H1 (cell line): ENCODE data around the gene SCN2A. TPM values are rescaled to one million over a fixed set of nuclear protein-coding genes. Genes with fewer than 3 reads are reported as not detected.

Source experiments
- FOSL1 ChIP-seq: IDR thresholded peaks from 2 replicates; pipeline ENCODE4 v1.6.1; 2011; ENCODE audit warnings: mild to moderate bottlenecking, low read depth, low read length, moderate library complexity; ENCODE audit not compliant: insufficient read depth
- JUND ChIP-seq: IDR thresholded peaks from 2 replicates; pipeline ENCODE4 v1.6.1; 2011; ENCODE audit warnings: mild to moderate bottlenecking, improper control_type of control experiment, low read length
- KDM1A ChIP-seq: fragments of 200-600, 300-600 bp; sonication (generic); IDR thresholded peaks from 2 replicates; pipeline ENCODE4 v1.7.1; 2016; ENCODE audit warnings: mild to moderate bottlenecking, low read length, borderline replicate concordance
- PHF8 ChIP-seq: fragments of 200-600 bp; sonication (generic); conservative IDR thresholded peaks from 2 replicates; pipeline ENCODE4 v1.7.1; 2012; ENCODE audit warnings: low read depth, mild to moderate bottlenecking, inconsistent platforms, low read length, moderate library complexity
- RBBP5 ChIP-seq: IDR thresholded peaks from 2 replicates; pipeline ENCODE4 v1.7.1; 2012; ENCODE audit warnings: low read depth, mild to moderate bottlenecking, inconsistent platforms, low read length, moderate library complexity, borderline replicate concordance
- polyA plus RNA-seq, 7 experiments: library from polyadenylated mRNA; depleted of rRNA in 3 of 7; stranded (reverse) in 5 of 7; unstranded in 2 of 7; fragments of >200 nt in 5 of 7; fragments of 200-250 nt in 2 of 7; gene quantifications; 1 replicate in 5 of 7; 2 replicates in 1 of 7; 4 replicates in 1 of 7; pipeline versions ENCODE4 v1.2.1 to v1.2.3, GENCODE V29; 2011 to 2013; ENCODE audit warnings: missing spikeins in 2 of 7, mixed read lengths in 2 of 7
- total RNA-seq: library from RNA; stranded (reverse); fragmentation: NEBNext Ultra II Directional; extraction: Animal tissue kit (Norgen Biotek cat#: 25700); gene quantifications from 2 replicates; pipeline ENCODE4 v1.2.1, GENCODE V29; 2021
- TF ChIP-seq, protein P1 (sequence below), 3 experiments: IDR thresholded peaks; 1 replicate in 2 of 3; 2 replicates in 1 of 3; pipeline versions ENCODE4 v1.5.1 to v1.6.1; 2011; ENCODE audit warnings: low read length in 3 of 3, mild to moderate bottlenecking in 3 of 3, inconsistent platforms in 2 of 3, low read depth in 1 of 3, moderate library complexity in 1 of 3; ENCODE audit not compliant: insufficient read depth in 1 of 3; ENCODE audit errors: control extremely low read depth in 1 of 3

Gene SCN2A
- total and polyA plus RNA-seq, 2 of the 8 experiments (the other 6 are each of a cell fraction or from before 2014, with no cell fraction given), result 0.18 to 1.1 TPM

DNA sequence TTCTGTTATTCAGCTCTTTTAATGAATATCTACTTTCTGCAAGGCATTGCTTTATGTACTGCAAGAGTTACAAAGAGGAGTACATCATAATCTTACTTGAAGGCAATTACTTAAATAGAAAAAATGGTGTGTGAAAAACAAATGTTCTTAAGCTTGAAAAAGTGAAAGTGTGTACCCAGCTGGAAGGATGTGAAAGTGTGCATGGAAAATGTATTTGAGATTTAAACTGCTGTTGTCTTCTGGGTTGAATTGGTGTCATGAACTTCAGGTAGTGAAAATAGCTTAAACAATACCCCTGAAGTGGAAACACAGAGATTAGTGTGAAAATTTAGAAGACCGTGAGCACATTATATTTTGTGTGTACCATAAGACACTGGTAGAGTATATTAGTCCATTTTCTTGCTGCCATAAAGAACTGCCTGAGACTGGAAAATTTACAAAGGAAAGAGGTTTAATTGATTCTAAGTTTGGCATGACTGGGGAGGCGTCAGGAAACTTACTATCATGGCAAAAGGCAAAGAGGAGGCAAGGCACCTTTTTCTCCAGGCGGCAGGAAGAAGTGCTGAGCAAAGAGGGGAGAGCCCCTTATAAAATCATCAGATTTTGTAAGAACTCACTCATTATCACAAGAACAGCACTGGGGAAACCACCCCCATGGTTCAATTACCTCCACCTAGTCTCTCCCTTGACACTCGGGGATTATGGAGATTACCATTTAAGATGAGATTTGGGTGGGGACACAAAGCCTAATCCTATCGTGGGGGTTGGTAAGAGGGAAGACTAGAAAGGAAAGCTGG, 38.8 kb downstream of the SCN2A start (continued):
- TF ChIP-seq PHF8 (no peak), FOSL1 (no peak), KDM1A (no peak), RBBP5 (no peak), JUND (no peak)
- TF ChIP-seq, protein P1, sequence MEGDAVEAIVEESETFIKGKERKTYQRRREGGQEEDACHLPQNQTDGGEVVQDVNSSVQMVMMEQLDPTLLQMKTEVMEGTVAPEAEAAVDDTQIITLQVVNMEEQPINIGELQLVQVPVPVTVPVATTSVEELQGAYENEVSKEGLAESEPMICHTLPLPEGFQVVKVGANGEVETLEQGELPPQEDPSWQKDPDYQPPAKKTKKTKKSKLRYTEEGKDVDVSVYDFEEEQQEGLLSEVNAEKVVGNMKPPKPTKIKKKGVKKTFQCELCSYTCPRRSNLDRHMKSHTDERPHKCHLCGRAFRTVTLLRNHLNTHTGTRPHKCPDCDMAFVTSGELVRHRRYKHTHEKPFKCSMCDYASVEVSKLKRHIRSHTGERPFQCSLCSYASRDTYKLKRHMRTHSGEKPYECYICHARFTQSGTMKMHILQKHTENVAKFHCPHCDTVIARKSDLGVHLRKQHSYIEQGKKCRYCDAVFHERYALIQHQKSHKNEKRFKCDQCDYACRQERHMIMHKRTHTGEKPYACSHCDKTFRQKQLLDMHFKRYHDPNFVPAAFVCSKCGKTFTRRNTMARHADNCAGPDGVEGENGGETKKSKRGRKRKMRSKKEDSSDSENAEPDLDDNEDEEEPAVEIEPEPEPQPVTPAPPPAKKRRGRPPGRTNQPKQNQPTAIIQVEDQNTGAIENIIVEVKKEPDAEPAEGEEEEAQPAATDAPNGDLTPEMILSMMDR (IDR thresholded peaks at IDR 0.05; ENCODE audit: control extremely low read depth in 1 of 3, insufficient read depth in 1 of 3, low read depth in 1 of 3, low read length in 3 of 3), result no peak
